ENCODE measurements around the gene ULBP3.

Gene ULBP3

DNA sequence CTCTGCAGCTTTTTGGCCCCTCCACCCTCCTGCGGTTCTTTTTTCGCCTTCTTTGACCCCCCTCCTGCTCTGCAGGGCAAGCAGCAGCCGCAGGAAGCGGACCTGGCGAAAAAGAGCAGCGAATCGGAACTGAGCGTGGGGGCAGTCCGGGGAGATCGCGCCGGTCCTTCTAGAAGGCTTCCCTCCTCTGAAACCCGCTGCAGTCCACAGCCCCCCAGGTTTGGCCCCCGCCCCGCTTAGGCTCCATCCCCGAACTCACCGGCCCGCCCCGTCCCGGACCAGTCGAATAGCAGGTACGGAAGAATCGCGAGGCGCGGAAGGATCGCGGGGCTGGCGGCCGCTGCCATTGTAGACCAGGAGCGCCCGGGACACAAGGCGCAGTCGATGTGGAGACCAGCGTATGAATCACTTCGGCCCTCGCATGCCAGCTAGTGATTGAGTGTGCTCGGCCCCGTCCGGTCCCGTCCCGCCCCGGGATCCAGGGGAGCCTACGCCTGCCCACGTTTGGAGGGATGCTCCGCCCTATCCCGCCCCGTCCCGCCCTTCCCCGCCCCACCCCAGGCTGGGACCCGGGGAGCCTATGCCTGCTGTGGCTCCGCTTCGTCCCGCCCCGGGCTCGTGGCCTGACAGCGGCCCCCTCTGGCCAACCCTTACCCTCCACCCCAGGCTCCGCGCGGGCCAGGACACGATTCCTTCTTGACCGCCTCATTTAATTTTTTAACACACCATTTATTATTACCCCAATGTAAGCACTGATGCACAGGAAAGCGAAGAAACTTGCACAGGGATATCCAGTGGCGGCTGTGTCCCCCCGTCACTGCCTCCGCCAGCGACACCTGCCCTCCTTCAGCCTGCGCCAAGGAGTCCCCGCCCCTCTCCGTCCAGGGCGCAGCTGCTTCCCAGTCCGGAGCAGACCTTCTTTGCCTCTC, at the start of gene ULBP3:
TSS of gene ULBP3 (minus strand) at position 402 of the 929 bp plus-strand sequence. CDS start at position 347, 55 bp downstream.
- TF ChIP-seq CTCF (IDR thresholded peaks at IDR 0.05) = peak; percentile 71

DNA sequence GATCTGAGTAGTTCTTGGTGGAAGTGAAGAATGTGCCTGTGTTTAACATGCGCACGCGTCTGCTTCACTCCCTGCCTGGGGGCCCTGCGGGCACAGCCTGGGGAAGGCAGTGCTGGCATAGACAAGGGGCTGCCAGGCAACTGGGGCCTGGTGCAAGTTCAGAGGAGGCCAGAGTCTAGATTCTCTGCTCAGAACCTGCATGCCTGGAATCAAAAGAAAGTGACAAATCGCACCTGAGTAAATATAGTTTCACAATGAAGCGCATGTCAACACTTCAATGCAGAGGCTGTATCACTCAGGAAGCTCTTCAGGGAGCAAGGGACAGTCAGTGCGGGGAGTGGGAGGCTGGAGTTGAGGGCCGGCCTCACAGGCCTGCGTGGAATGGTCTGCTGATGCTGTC, 49.7 kb upstream of the ULBP3 start:
- TF ChIP-seq CTCF (IDR thresholded peaks at IDR 0.05) = no peak

- TF ChIP-seq CTCF (IDR thresholded peaks at IDR 0.05) = no peak
Observed at GRCh38 chr6:150118203-150118602, 49.3 kb upstream of the ULBP3 start.

DNA sequence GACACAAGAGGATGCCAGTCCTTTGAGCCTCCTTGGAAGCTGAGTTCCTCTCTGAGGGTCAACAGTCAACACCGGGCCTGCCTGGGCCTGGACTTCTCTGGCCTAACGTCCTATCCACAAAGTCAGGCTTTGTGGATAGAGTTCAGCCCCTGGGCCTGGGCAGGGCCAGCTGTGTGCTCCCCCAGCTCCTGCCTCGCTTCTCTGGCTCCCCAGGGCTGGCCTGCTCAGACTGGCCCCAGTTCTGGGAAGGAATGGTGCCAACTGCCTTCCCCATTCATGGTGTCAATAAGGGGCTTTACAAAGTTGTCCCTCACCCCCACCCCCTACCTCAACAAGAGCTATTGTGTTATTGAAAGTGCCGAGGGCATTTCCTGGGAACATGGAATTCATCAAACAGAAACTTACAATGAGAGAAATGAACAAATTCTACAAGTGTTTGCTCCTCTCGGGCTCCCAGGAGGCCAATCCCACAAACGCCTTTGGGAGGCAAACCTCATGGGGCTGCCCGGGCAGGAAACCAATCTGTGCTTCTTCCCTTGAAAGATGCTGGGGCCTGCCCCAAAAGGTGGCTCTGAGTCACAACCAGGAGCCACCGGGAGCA, 47.4 kb upstream of the ULBP3 start:
- no peak for TF ChIP-seq CTCF (IDR thresholded peaks at IDR 0.05)

- TF ChIP-seq CTCF (IDR thresholded peaks at IDR 0.05) = no peak
Observed at GRCh38 chr6:150115769-150116168, 46.8 kb upstream of the ULBP3 start.

DNA sequence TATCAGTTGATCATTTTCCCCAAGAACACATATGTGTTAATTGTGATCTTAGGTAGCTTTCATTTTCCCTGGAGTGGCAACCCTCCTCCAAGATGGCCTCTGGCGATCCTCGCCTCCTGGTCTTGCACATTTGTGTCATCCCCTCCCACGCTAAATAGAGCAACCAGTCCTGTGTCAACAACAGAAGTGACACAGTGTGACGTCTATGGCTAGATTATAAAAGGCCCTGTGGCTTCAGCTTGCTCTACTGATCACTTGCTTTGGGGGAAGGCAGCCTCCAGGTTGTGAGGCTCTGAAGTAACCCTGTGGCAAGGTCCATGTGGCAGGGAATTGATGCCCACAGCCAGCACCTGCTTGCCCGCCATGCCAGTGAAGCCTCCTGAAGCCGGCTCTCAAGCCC, 43.3 kb upstream of the ULBP3 start:
- TF ChIP-seq CTCF (IDR thresholded peaks at IDR 0.05) = no peak

DNA sequence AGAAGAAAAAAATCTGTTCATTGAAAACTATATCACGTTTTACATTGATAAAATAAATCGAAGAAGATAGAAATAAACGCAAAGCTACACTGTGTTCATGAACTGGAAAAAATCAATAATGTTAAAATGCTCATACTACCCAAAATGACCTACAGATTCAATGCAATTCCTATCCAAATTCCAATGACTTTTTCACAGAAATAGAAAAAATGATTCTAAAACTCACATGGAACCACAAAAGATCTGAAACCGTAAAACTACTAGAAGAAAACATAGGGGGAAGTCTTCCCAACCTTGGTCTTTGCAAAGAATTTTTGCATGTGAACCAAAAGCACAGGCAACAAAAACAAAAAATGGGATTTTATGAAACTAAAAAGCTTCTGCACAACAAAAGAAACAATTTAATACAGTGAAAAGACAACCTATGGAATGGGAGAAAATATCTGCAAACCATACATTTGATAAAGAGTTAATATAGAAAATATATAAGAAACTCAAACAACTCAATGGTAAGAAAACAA, 33.9 kb upstream of the ULBP3 start:
- TF ChIP-seq CTCF (IDR thresholded peaks at IDR 0.05) = no peak

Data from LNCAP (cell line).